Activated T-cell treated with anti-CD3 and anti-CD28 coated beads for 48 hours (primary cell): ENCODE data around the gene CARMIL3.
"Not testable (repeated sequence)": the region's sequence is repeated elsewhere in the genome, so short reads cannot be mapped to it uniquely, and the experiment has no call there.

Experiments used
- DNase-seq: peaks from one replicate; pipeline ENCODE4 v3.0.0-alpha.2; 2020; ENCODE audit warnings: low read depth

CARMIL3 gene

GRCh38 chr14:24037658-24038037 is 14.2 kb upstream of the CARMIL3 start:
- DNase-seq, result no peak

- DNase-seq, result no peak
Observed at GRCh38 chr14:24038686-24039085, 13.1 kb upstream of the CARMIL3 start.

GRCh38 chr14:24040692-24041091 is 11.1 kb upstream of the CARMIL3 start:
- no peak for DNase-seq

GRCh38 chr14:24042746-24043145 is 9.1 kb upstream of the CARMIL3 start:
- no peak for DNase-seq

- DNase-seq, result not testable (repeated sequence)
Observed at GRCh38 chr14:24049002-24049401, 2.8 kb upstream of the CARMIL3 start.

GRCh38 chr14:24050753-24051152 is 1.1 kb upstream of the CARMIL3 start:
- not testable (repeated sequence) for DNase-seq

GRCh38 chr14:24051176-24051788 is 527 bp upstream of the CARMIL3 start:
- no peak for DNase-seq

- DNase-seq, result peak; percentile 51
Observed at GRCh38 chr14:24052656-24053547, 1.1 kb downstream of the CARMIL3 start.

- no peak for DNase-seq
Observed at GRCh38 chr14:24053548-24054323, 1.9 kb downstream of the CARMIL3 start.

GRCh38 chr14:24054324-24054641 is 2.5 kb downstream of the CARMIL3 start:
- DNase-seq, result no peak

- no peak for DNase-seq
Observed at GRCh38 chr14:24054646-24055045, 2.8 kb downstream of the CARMIL3 start.

GRCh38 chr14:24055971-24056799 is 4.4 kb downstream of the CARMIL3 start:
- no peak for DNase-seq

GRCh38 chr14:24056800-24057184 is 5.0 kb downstream of the CARMIL3 start:
- DNase-seq, result no peak

- DNase-seq, result no peak
Observed at GRCh38 chr14:24057271-24057670, 5.5 kb downstream of the CARMIL3 start.

GRCh38 chr14:24057867-24058259 is 6.1 kb downstream of the CARMIL3 start:
- no peak for DNase-seq

- no peak for DNase-seq
Observed at GRCh38 chr14:24058260-24058950, 6.6 kb downstream of the CARMIL3 start.

GRCh38 chr14:24058951-24059475 is 7.2 kb downstream of the CARMIL3 start:
- DNase-seq, result no peak

- DNase-seq, result no peak
Observed at GRCh38 chr14:24059841-24060388, 8.1 kb downstream of the CARMIL3 start.

GRCh38 chr14:24060443-24060842 is 8.6 kb downstream of the CARMIL3 start:
- DNase-seq, result no peak

GRCh38 chr14:24060984-24061913 is 9.4 kb downstream of the CARMIL3 start:
- DNase-seq, result no peak
